Measurements from ENCODE around the gene CYB5D1.

CYB5D1 gene

GRCh38 chr17:7878234-7878633 lies 20.4 kb downstream of the CYB5D1 start:
- no peak for TF ChIP-seq CTCF (IDR thresholded peaks at IDR 0.05; ENCODE audit: low read depth, low read length, missing control alignments)
- no peak for DNase-seq (ENCODE audit: extremely low read depth, low read depth)
- H3K4me3 ChIP-seq (replicated peaks; ENCODE audit: low read depth, low read length), result no peak overlapping the region

- DNase-seq (ENCODE audit: extremely low read depth, low read depth), result no peak
- no peak for TF ChIP-seq CTCF (IDR thresholded peaks at IDR 0.05; ENCODE audit: low read depth, low read length, missing control alignments)
- H3K4me3 ChIP-seq (replicated peaks; ENCODE audit: low read depth, low read length), result no peak overlapping the region
These were observed 22.5 kb downstream of the CYB5D1 start for GRCh38 chr17:7880076-7880868.

GRCh38 chr17:7881276-7882054 lies 23.7 kb downstream of the CYB5D1 start:
- no peak for TF ChIP-seq CTCF (IDR thresholded peaks at IDR 0.05; ENCODE audit: low read depth, low read length, missing control alignments)
- DNase-seq (ENCODE audit: extremely low read depth, low read depth), result no peak
- H3K4me3 ChIP-seq (replicated peaks; ENCODE audit: low read depth, low read length), result no peak overlapping the region

GRCh38 chr17:7882068-7882467 lies 24.3 kb downstream of the CYB5D1 start:
- DNase-seq (ENCODE audit: extremely low read depth, low read depth), result no peak

GRCh38 chr17:7882629-7883028 lies 24.8 kb downstream of the CYB5D1 start:
- DNase-seq (ENCODE audit: extremely low read depth, low read depth), result no peak
- TF ChIP-seq CTCF (IDR thresholded peaks at IDR 0.05; ENCODE audit: low read depth, low read length, missing control alignments), result no peak
- peak overlapping the region; percentile 12; the same call in 1 of the 2 replicates for H3K4me3 ChIP-seq (replicated peaks; ENCODE audit: low read depth, low read length)

More at GRCh38 chr17:7882068-7882467, 24.3 kb downstream of the CYB5D1 start:
- peak overlapping the region; percentile 16; the same call in 1 of the 2 replicates for H3K4me3 ChIP-seq (replicated peaks; ENCODE audit: low read depth, low read length)
- no peak for TF ChIP-seq CTCF (IDR thresholded peaks at IDR 0.05; ENCODE audit: low read depth, low read length, missing control alignments)

GRCh38 chr17:7883781-7884386 lies 26.1 kb downstream of the CYB5D1 start:
- no peak for TF ChIP-seq CTCF (IDR thresholded peaks at IDR 0.05; ENCODE audit: low read depth, low read length, missing control alignments)
- peak overlapping the region; percentile 45 for H3K4me3 ChIP-seq (replicated peaks; ENCODE audit: low read depth, low read length)
- no peak for DNase-seq (ENCODE audit: extremely low read depth, low read depth)

Data from HFF-Myc (cell line).